Measurements from ENCODE around the gene ASCC2. TPM values are rescaled to one million over a fixed set of nuclear protein-coding genes. Genes with fewer than 3 reads are reported as not detected.

ASCC2 gene, protein sequence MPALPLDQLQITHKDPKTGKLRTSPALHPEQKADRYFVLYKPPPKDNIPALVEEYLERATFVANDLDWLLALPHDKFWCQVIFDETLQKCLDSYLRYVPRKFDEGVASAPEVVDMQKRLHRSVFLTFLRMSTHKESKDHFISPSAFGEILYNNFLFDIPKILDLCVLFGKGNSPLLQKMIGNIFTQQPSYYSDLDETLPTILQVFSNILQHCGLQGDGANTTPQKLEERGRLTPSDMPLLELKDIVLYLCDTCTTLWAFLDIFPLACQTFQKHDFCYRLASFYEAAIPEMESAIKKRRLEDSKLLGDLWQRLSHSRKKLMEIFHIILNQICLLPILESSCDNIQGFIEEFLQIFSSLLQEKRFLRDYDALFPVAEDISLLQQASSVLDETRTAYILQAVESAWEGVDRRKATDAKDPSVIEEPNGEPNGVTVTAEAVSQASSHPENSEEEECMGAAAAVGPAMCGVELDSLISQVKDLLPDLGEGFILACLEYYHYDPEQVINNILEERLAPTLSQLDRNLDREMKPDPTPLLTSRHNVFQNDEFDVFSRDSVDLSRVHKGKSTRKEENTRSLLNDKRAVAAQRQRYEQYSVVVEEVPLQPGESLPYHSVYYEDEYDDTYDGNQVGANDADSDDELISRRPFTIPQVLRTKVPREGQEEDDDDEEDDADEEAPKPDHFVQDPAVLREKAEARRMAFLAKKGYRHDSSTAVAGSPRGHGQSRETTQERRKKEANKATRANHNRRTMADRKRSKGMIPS
- 22.6 to 30.0 TPM (median 28.3 TPM) in 5 replicates for total RNA-seq (2022; extraction: Qiagen RNA extraction)

DNA sequence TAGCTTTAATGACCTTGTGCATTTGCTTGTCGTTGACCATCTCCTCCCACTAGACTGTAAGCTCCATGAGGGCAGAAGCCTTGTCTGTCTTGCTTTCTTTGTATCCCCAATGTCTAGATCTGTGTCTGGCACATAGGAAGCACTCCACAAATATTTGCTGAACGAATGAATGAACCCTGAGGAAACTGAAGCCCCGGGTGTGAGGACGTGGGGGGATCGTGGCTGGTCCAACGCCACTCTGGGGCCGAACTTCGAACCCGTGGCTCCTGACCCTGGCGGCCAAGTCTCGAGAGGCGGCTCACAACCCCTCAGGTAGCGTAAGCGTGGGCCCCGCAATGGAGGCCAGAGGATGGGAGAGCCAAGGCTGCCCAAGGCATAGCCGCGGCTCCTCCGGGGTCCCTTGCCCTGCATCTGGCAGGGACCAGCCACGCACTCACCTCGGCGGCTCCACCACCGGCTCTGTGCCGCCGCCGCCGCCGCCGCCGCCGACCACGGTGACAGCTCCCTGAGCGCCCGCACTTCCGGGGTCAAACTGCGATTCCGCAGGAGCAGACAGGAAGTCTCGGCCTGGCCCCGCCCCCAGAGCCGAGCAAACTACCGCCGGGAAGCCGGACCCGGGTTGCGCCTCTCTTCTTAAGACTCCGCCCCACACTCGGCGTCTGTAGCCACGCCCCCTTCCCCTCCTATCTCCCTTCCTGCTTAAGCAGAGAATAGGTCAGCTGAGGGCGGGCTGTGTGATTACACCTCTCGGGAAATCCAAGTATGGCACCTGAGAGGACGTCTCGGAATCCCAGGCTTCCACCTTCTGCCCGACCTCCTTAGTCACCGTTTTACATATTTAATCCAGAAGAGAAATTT is at the start of gene ASCC2:
TSS of gene ASCC2 (minus strand) at position 534 of the 858 bp plus-strand sequence. CDS start 5,949 bp downstream, outside the sequence.

DNA sequence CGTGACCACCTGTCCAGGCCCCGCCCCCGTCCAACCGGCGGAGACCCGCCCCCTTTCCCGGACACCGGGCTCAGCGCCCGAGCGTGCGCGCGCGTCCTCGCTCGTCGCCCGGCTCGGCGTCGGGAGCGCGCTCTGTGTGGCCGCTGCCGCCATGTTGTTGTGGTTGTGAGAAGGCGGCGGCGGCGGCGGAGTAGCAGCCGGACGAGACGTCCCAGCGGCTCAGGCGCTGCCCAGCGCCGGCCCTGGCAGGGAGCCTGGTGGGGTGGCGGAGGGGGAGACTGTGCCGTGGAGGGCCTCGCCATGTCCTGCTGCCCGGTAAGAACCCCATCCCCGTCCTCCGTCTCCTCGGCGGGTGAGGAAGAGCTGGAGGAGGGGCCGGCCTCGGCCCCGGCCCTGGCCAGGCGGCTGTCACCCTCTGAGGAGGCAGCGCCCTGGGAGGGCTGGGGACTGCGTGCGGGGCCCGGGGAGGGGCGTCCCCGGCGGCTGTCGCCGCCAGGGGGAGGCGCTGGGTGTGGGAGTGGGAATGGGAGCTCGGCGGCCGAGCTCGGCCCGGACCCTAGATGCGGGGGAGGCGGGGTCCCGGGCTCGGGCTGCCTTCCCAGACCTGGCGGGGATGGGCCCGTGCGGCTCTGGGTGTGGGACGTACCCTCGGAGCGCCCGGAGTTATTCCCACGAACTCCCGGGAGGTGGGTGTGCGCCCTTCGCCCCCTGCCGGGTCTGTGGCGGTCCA is 45.1 kb upstream of the ASCC2 start, which contains the start of gene MTMR3:
TSS of gene MTMR3 (plus strand) at position 130 of the 730 bp plus-strand sequence. CDS start 87,886 bp downstream, outside the sequence.

DNA sequence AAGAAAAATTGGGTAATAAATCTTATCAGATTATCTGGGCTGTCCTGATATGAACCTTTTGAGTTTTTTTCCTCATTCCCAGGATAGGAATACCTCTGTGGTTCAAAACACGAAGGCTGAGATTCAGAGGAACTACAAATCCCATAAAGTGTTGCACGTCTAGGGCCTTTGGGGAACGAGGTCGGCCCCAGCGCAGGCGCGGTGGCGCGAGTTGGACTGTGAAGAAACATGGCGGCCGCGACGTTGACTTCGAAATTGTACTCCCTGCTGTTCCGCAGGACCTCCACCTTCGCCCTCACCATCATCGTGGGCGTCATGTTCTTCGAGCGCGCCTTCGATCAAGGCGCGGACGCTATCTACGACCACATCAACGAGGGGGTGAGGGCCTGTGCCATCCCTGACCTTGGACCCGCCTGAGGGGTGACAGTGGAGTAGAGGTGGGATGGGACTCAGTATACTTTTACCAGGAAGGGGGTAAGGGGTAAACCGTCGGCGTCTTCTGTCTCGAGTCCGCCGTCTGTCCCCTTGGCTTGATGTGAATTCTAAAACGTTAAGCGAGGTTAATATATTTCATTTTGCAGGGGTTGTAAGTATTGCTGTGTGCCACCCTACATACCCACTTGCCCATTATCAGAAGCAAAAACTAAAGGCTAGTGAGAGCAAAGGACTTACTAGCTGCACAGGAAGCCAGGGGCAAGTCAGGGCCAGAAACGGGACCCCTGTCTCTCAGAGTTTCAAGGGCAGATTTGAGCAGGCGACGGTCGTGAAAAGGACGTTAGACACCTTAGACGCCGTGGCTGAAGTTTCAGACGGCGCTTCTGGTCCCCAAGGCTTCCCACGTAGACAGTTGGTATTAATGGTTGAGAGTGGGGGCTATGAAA is 70.7 kb downstream of the ASCC2 start, which contains the start of gene UQCR10:
TSS of gene UQCR10 (plus strand) at position 199 of the 881 bp plus-strand sequence. CDS start at position 229, 30 bp downstream.

DNA sequence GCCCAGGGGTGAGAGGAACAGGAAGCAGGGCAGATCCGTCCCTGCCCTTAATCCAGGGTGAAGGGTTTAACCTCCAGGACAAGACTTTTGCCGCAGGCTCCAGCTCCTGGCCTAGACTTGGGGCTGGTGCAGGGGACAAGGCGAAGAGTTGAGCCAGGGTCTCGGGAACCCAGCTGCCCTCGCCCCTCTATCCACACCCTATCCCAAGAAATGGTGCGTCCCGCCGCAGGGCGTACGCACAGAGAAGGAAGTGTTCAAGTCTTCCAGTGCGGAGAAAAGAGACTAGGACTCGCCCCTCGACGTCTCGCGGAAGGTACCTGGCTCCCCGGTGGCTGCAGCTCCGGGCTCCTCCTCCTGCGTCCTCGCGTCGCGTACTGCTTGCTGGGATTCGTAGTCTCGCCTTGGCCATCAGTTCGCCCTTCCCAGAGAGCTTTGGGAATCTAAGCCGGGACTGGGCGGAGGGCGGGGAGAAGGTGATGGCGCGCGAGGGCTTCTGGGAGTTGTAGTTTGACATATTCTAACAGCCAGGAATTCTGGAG is 71.4 kb downstream of the ASCC2 start, which contains the start of gene ZMAT5:
TSS of gene ZMAT5 (minus strand) at position 376 of the 539 bp plus-strand sequence. CDS start 18,463 bp downstream, outside the sequence.

Other genes starting within 250 kb of the ASCC2 start
- gene NF2, start 234.6 kb downstream of the ASCC2 start, total RNA-seq (2022; extraction: Qiagen RNA extraction) = 11.6 to 16.4 TPM (median 12.1 TPM) in 5 replicates
- gene CABP7, start 118.3 kb downstream of the ASCC2 start, total RNA-seq (2022; extraction: Qiagen RNA extraction) = 0.09 to 0.21 TPM (median 0.16 TPM) in 5 replicates
- 13.1 to 22.5 TPM (median 19.9 TPM) in 5 replicates for gene ZMAT5, start 71.3 kb downstream of the ASCC2 start, total RNA-seq (2022; extraction: Qiagen RNA extraction)
- gene UQCR10, start 70.9 kb downstream of the ASCC2 start, total RNA-seq (2022; extraction: Qiagen RNA extraction) = 113 to 130 TPM (median 121 TPM) in 5 replicates
- gene MTMR3, start 44.9 kb upstream of the ASCC2 start, total RNA-seq (2022; extraction: Qiagen RNA extraction) = 6.9 to 11.2 TPM (median 8.6 TPM) in 5 replicates
- not detected in 5 replicates for gene HORMAD2, start 242.2 kb upstream of the ASCC2 start, total RNA-seq (2022; extraction: Qiagen RNA extraction)